CD4-positive, alpha-beta T cell (primary cell): ENCODE results near the gene GABRA6. TPM values are rescaled to one million over a fixed set of nuclear protein-coding genes. Genes with fewer than 3 reads are reported as not detected.

Source experiments
- ATAC-seq: fragments of 200-7000 bp; cut with Tn5 transposase; one replicate; pipeline ENCODE4 v1.10.0; 2022; ENCODE audit warnings: mild to moderate bottlenecking; ENCODE audit not compliant: poor library complexity
- CTCF ChIA-PET: fragments of 350-600 bp; sonication (Branson Sonifier 250); formaldehyde crosslinking; loops from one replicate; lab custom pipeline; 2021; ENCODE audit warnings: antibody characterized with exemption, inconsistent platforms; lab: Charles Lee
- POLR2A ChIA-PET: fragments of 350-600 bp; sonication (Branson Sonifier 250); formaldehyde crosslinking; loops from one replicate; lab custom pipeline; 2021; ENCODE audit warnings: antibody characterized with exemption, inconsistent platforms; lab: Charles Lee
- DNase-seq, 14 experiments: peaks; one replicate each; pipeline ENCODE4 v3.0.0-alpha.2; 2013 to 2020; ENCODE audit warnings: mixed read lengths in 2 of 14
- H3K27ac ChIP-seq, 2 donors: one replicate each; pipeline versions ENCODE4 v1.5.1 to v1.7.0; 2013; ENCODE audit warnings: low read length in 2 of 2, low read depth in 1 of 2, mild to moderate bottlenecking in 1 of 2
- H3K27me3 ChIP-seq, 2 experiments: 1 replicate in 1 of 2; 2 replicates in 1 of 2; pipeline versions ENCODE4 v1.6.1 to v1.7.0; 2013; ENCODE audit warnings: low read length in 2 of 2, control low read depth in 1 of 2, mild to moderate bottlenecking in 1 of 2, moderate library complexity in 1 of 2; ENCODE audit not compliant: insufficient read depth in 2 of 2, control insufficient read depth in 1 of 2
- H3K36me3 ChIP-seq: one replicate; pipeline ENCODE4 v1.6.1; 2013; ENCODE audit warnings: low read length, control low read depth; ENCODE audit not compliant: insufficient read depth
- H3K4me1 ChIP-seq: one replicate; pipeline ENCODE4 v1.6.1; 2013; ENCODE audit warnings: low read length, control low read depth; ENCODE audit not compliant: insufficient read depth
- H3K4me3 ChIP-seq: one replicate; pipeline ENCODE4 v1.5.1; 2013; ENCODE audit warnings: mild to moderate bottlenecking, low read length, moderate library complexity
- H3K9me3 ChIP-seq, 2 experiments: 1 replicate in 1 of 2; 2 replicates in 1 of 2; pipeline versions ENCODE4 v1.6.1 to v1.7.0; 2013; ENCODE audit warnings: low read length in 2 of 2, mild to moderate bottlenecking in 2 of 2, control low read depth in 1 of 2, moderate library complexity in 1 of 2; ENCODE audit not compliant: control insufficient read depth in 1 of 2, insufficient read depth in 1 of 2
- H3K27ac Mint-ChIP-seq: one replicate; pipeline ENCODE4 v1.8.0; 2020; ENCODE audit warnings: mixed read lengths
- H3K27me3 Mint-ChIP-seq: one replicate; pipeline ENCODE4 v1.8.0; 2021; ENCODE audit warnings: mixed read lengths
- H3K36me3 Mint-ChIP-seq: one replicate; pipeline ENCODE4 v1.8.0; 2021; ENCODE audit warnings: low read depth, mixed read lengths
- H3K4me1 Mint-ChIP-seq: one replicate; pipeline ENCODE4 v1.8.0; 2021; ENCODE audit warnings: low read depth, mixed read lengths
- H3K4me3 Mint-ChIP-seq: one replicate; pipeline ENCODE4 v1.8.0; 2020; ENCODE audit warnings: mild to moderate bottlenecking, mixed read lengths
- H3K9me3 Mint-ChIP-seq: one replicate; pipeline ENCODE4 v1.8.0; 2020; ENCODE audit warnings: mixed read lengths
- CTCF ChIP-seq: fragments of 200-600 bp; IDR thresholded peaks from one replicate; pipeline ENCODE4 v1.8.0; 2022; ENCODE audit warnings: antibody characterized with exemption, mild to moderate bottlenecking
- intact Hi-C, 2 experiments: fragments of 100-400 bp; cut with DNase I in 1 of 2; cut with micrococcal nuclease in 1 of 2; formaldehyde crosslinking; loops; one replicate each; pipeline versions ENCODE4 v1.15.1 to v1.9.0; 2023 to 2025; cut with DNase I, micrococcal nuclease
- total RNA-seq, 174 experiments: library from RNA in 2 of 174; stranded (reverse) in 2 of 174; gene quantifications; one replicate each; pipeline ENCODE4 v1.2.3 and lab custom pipeline; 2021 to 2026

The GABRA6 gene
- total RNA-seq, 2 experiments from 2014 or later, result not detected

- Mint-ChIP-seq H3K36me3 (no peaks in the 10 kb centered on the region), H3K9me3 (no peaks in the 10 kb centered on the region), H3K4me1 (no peaks in the 10 kb centered on the region), H3K4me3 (no peak overlapping the region), H3K27ac (no peak overlapping the region), H3K27me3 (no peaks in the 10 kb centered on the region)
- intact Hi-C loops, result no loop called here
- no peak for TF ChIP-seq CTCF
- Histone ChIP-seq H3K27me3 (no peaks in the 10 kb centered on the region), H3K4me3 (no peak overlapping the region), H3K36me3 (no peaks in the 10 kb centered on the region), H3K4me1 (no peaks in the 10 kb centered on the region), H3K9me3 (peaks cover 0 to 3% of the 10 kb centered on the region in 2 experiments), H3K27ac (no peak overlapping the region)
- DNase-seq, result no peak
- no peak for ATAC-seq
- ChIA-PET POLR2A (no interaction called here), CTCF (no interaction called here)
Measured at GRCh38 chr5:161720460-161720859, 34.9 kb downstream of the GABRA6 start.

GRCh38 chr5:161734741-161735140 lies 49.2 kb downstream of the GABRA6 start:
- Mint-ChIP-seq H3K27ac (no peak overlapping the region), H3K27me3 (no peaks in the 10 kb centered on the region), H3K36me3 (no peaks in the 10 kb centered on the region), H3K9me3 (peaks cover 7% of the 10 kb centered on the region), H3K4me3 (no peak overlapping the region), H3K4me1 (no peaks in the 10 kb centered on the region)
- CTCF ChIA-PET, result no interaction called here
- no peak overlapping the region for H3K4me3 ChIP-seq
- intact Hi-C loops, result no loop called here
- POLR2A ChIA-PET, result no interaction called here
- no peak for ATAC-seq
- no peak for DNase-seq
- H3K27me3 ChIP-seq, result no peaks in the 10 kb centered on the region
- H3K36me3 ChIP-seq, result no peaks in the 10 kb centered on the region
- H3K9me3 ChIP-seq, result no peaks in the 10 kb centered on the region
- no peak overlapping the region for H3K27ac ChIP-seq
- TF ChIP-seq CTCF, result no peak
- H3K4me1 ChIP-seq, result no peaks in the 10 kb centered on the region

GRCh38 chr5:161740433-161740832 lies 54.9 kb downstream of the GABRA6 start:
- no peak overlapping the region for H3K4me3 ChIP-seq
- no peak for ATAC-seq
- TF ChIP-seq CTCF, result no peak
- no peak overlapping the region for H3K27ac ChIP-seq
- ChIA-PET POLR2A (no interaction called here), CTCF (no interaction called here)
- Mint-ChIP-seq H3K4me3 (no peak overlapping the region), H3K9me3 (peaks cover 15% of the 10 kb centered on the region), H3K27ac (no peak overlapping the region), H3K36me3 (no peaks in the 10 kb centered on the region), H3K27me3 (no peaks in the 10 kb centered on the region), H3K4me1 (no peaks in the 10 kb centered on the region)
- H3K27me3 ChIP-seq, result no peaks in the 10 kb centered on the region
- peaks cover 0 to 6% of the 10 kb centered on the region in 2 experiments for H3K9me3 ChIP-seq
- intact Hi-C loops, result no loop called here
- no peaks in the 10 kb centered on the region for H3K4me1 ChIP-seq
- H3K36me3 ChIP-seq, result no peaks in the 10 kb centered on the region
- no peak for DNase-seq
